Gastroesophageal sphincter (tissue), 4 donors: Measurements from ENCODE around the gene APRT. TPM values are rescaled to one million over a fixed set of nuclear protein-coding genes. Genes with fewer than 3 reads are reported as not detected.

ENCODE experiments used
- ATAC-seq: fragments of 150-250 bp; one replicate; pipeline ENCODE4 v1.9.1; 2016; ENCODE audit warnings: mild to moderate bottlenecking, moderate library complexity
- H3K27ac ChIP-seq, 4 donors: fragments of 200-600 bp; sonication (generic) in 3 of 4; 1 replicate in 3 of 4; 2 replicates in 1 of 4; pipeline ENCODE4 v1.5.1; 2016 to 2019
- H3K27me3 ChIP-seq: fragments of 200-600 bp; sonication (generic); one replicate; pipeline ENCODE4 v1.5.1; 2019
- H3K36me3 ChIP-seq, 2 donors: fragments of 200-600 bp; sonication (generic); one replicate each; pipeline ENCODE4 v1.5.1; 2019; ENCODE audit warnings: control low read depth in 1 of 2
- H3K4me1 ChIP-seq, 3 donors: fragments of 200-600 bp; sonication (generic); 1 replicate in 2 of 3; 2 replicates in 1 of 3; pipeline ENCODE4 v1.5.1; 2016 to 2019; ENCODE audit warnings: control low read depth in 2 of 3
- H3K4me3 ChIP-seq, 2 donors: fragments of 200-600 bp; sonication (generic); one replicate each; pipeline ENCODE4 v1.5.1; 2019; ENCODE audit warnings: mild to moderate bottlenecking in 1 of 2, moderate library complexity in 1 of 2
- H3K9me3 ChIP-seq, 3 donors: fragments of 200-600 bp; sonication (generic); one replicate each; pipeline ENCODE4 v1.5.1; 2017 to 2019; ENCODE audit warnings: control low read depth in 2 of 3
- CTCF ChIP-seq, 4 experiments: fragments of 200-600 bp in 2 of 4; fragments of 450-650 bp in 2 of 4; sonication (generic) in 1 of 4; IDR thresholded peaks; one replicate each; pipeline ENCODE4 v1.5.1; 2017 to 2019; ENCODE audit warnings: antibody characterized with exemption in 4 of 4, mild to moderate bottlenecking in 2 of 4, moderate library complexity in 2 of 4
- EP300 ChIP-seq: sonication (generic); formaldehyde crosslinking; IDR thresholded peaks from one replicate; pipeline ENCODE4 v1.6.1; 2017; ENCODE audit warnings: antibody characterized with exemption, mild to moderate bottlenecking
- POLR2A ChIP-seq, 2 donors: fragments of 450-650 bp; IDR thresholded peaks; one replicate each; pipeline ENCODE4 v1.6.1; 2017; ENCODE audit warnings: antibody characterized with exemption in 2 of 2, mild to moderate bottlenecking in 2 of 2, moderate library complexity in 1 of 2
- POLR2AphosphoS5 ChIP-seq: sonication (generic); formaldehyde crosslinking; IDR thresholded peaks from one replicate; pipeline ENCODE4 v1.6.1; 2017; ENCODE audit warnings: antibody characterized with exemption
- WGBS, 2 donors: methylation state at CpG; one replicate each; pipeline ENCODE4 v1.1.5; 2018; ENCODE audit warnings: low coverage in 1 of 2; 5-methylcytosine and 5-hydroxymethylcytosine counted together
- total RNA-seq, 4 donors: library from RNA; depleted of rRNA; stranded (reverse); fragments of >200 nt; gene quantifications; one replicate each; pipeline ENCODE4 v1.1.0, GENCODE V29; 2016

Gene APRT
- total RNA-seq, 4 donors from 2014 or later: 64.9 to 103 (median 92.9) TPM

DNA sequence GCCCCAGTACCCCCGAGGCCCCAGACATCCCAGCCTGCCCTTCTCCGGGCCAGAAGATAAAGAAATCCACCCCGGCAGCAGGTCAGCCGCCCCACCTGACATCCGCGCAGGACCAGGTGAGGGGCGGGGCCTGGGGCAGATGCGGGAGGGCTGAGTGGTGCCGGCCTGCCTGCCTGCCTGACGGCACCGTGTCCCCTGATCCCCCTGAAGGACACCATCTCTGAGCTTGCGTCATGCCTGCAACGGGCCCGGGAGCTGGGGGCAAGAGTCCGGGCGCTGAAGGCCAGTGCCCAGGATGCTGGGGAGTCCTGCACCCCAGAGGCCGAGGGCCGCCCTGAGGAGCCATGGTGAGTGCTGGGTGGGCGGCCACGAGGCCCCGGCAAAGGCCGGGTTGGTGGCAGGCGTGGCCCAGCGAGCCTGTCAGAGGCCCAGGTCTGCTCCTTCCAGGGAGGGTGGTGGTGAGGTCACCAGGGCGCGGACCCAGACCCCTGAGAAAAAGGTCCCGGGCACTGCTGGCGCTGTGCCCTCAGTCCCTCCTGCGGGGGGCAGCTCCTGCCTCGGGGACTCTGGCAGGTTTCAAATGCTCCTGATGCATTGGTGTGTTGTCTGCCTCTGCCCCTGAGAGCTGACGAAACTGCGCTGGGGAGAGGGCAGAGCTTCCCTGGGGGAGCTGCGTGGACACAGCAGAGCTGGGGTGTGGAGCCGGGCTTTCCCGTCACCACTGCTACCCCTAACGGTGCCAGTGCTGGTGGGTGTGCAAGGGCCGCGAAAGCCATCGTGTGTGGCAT, 7.0 kb downstream of the APRT start:
- ATAC-seq: no peak

GRCh38 chr16:88804173-88804551, 7.6 kb downstream of the APRT start:
- Histone ChIP-seq H3K9me3 (no peaks in the 10 kb centered on the region), H3K27me3 (peaks cover 13% of the 10 kb centered on the region), H3K4me3 (peak overlapping the region in 1 of 2 donors; percentile 70), H3K4me1 (peaks cover 0 to 34% (median 14%) of the 10 kb centered on the region in 3 donors), H3K27ac (peak overlapping the region in 1 of 4 donors; percentile 85), H3K36me3 (peaks cover 0 to 15% of the 10 kb centered on the region in 2 donors)
- WGBS, 2 donors: 0% methylated on average over 4 to 6 of the region's 16 CpGs
- ATAC-seq: no peak
- TF ChIP-seq CTCF (IDR thresholded peaks at IDR 0.05) (no peak), EP300 (no peak), POLR2A (IDR thresholded peaks at IDR 0.05) (no peak), POLR2AphosphoS5 (no peak)

More for the DNA sequence above, 7.0 kb downstream of the APRT start:
- no peak for TF ChIP-seq POLR2AphosphoS5
- no peak for TF ChIP-seq POLR2A (IDR thresholded peaks at IDR 0.05)
- no peak for TF ChIP-seq EP300
- TF ChIP-seq CTCF (IDR thresholded peaks at IDR 0.05): no peak
- peaks cover 0 to 39% (median 16%) of the 10 kb centered on the region in 3 donors for H3K4me1 ChIP-seq
- no peak overlapping the region for H3K27ac ChIP-seq
- peaks cover 13% of the 10 kb centered on the region for H3K27me3 ChIP-seq
- H3K36me3 ChIP-seq: peaks cover 0 to 21% of the 10 kb centered on the region in 2 donors
- H3K4me3 ChIP-seq: no peak overlapping the region
- WGBS, 2 donors: no CpG with 5 or more reads among the region's 39 CpGs
- H3K9me3 ChIP-seq: no peaks in the 10 kb centered on the region

GRCh38 chr16:88803264-88803987, 8.3 kb downstream of the APRT start, which contains the start of gene CDT1:
Gene CDT1 (plus strand): TSS chr16:88803789. CDS start chr16:88803832, 43 bp downstream.
- peaks cover 0 to 7% of the 10 kb centered on the region in 2 donors for H3K36me3 ChIP-seq
- ATAC-seq: peak; percentile 82

DNA sequence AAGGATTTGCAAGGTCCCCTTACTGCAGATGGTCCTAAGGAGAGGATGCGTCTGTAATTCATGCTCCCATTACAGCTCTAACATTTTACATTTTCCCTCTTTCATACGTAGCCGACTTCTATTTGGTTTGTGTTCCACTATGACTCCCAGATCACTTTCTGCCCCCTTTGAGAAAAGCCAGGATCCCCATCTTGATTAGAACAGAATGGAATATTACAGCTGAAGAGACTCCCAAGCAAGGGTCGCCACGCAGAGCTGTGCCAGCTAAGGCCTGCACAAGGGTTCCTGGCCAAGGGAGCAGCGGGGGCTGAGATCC, 11.5 kb downstream of the APRT start:
- ATAC-seq: no peak
- peaks cover 0 to 32% (median 14%) of the 10 kb centered on the region in 3 donors for H3K4me1 ChIP-seq
- 83% methylated on average over 6 of the region's 6 CpGs; no CpG with 5 or more reads in 1 of the 2 donors for WGBS, 2 donors
- peaks cover 13% of the 10 kb centered on the region for H3K27me3 ChIP-seq
- H3K36me3 ChIP-seq: no peaks in the 10 kb centered on the region
- H3K9me3 ChIP-seq: no peaks in the 10 kb centered on the region
- TF ChIP-seq POLR2A (IDR thresholded peaks at IDR 0.05) (no peak), CTCF (IDR thresholded peaks at IDR 0.05) (no peak), POLR2AphosphoS5 (no peak), EP300 (no peak)
- H3K27ac ChIP-seq: no peak overlapping the region
- H3K4me3 ChIP-seq: no peak overlapping the region

More at GRCh38 chr16:88803264-88803987, 8.3 kb downstream of the APRT start, which contains the start of gene CDT1:
- H3K9me3 ChIP-seq: no peaks in the 10 kb centered on the region
- H3K4me1 ChIP-seq: peaks cover 0 to 32% (median 14%) of the 10 kb centered on the region in 3 donors
- H3K27ac ChIP-seq: peak within 1 kb of the TSS in 3 of 4 donors; percentile 74 to 85 (median 82)
- H3K27me3 ChIP-seq: peaks cover 13% of the 10 kb centered on the region
- 2% methylated on average over 22 of the region's 98 CpGs; no CpG with 5 or more reads in 1 of the 2 donors for WGBS, 2 donors
- TF ChIP-seq POLR2AphosphoS5 (peak; percentile 64), EP300 (no peak), CTCF (IDR thresholded peaks at IDR 0.05) (peak in 1 of 4 experiments; percentile 8), POLR2A (IDR thresholded peaks at IDR 0.05) (peak; percentile 81 to 84)
- H3K4me3 ChIP-seq: peak within 1 kb of the TSS; percentile 62 to 70
